Measurements from ENCODE around the gene SYTL2.
"Not testable (repeated sequence)": the region's sequence is repeated elsewhere in the genome, so short reads cannot be mapped to it uniquely, and the experiment has no call there.

SYTL2 gene

GRCh38 chr11:85810871-85811611, at the start of gene SYTL2:
TSS of gene SYTL2 (minus strand) at chr11:85811141. CDS start at chr11:85757725, 53,416 bp downstream.
- peak; percentile 68 for DNase-seq

GRCh38 chr11:85859541-85859940, 48.6 kb upstream of the SYTL2 start:
- not testable (repeated sequence) for DNase-seq

- no peak for DNase-seq
These were observed 46.2 kb upstream of the SYTL2 start for GRCh38 chr11:85857098-85857497.

DNA sequence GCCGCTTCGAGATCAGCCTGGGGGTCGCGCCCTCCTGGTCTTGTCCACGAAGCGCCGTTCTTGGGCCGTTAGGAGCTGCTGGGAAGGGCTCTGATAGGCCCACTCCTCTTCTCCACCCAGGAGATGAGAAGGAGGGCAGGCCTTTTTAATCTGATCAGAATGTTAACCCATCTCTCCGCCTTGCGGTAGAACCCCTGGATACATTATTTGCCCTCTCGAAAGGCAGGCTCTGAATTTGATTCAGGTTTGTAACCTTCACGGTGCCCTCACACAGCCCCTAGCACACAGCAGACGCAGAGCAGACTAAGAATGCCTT, 44.4 kb upstream of the SYTL2 start, which contains the start of gene CCDC83:
Gene CCDC83, plus strand, starts transcription at position 43 of the 316 bp plus-strand sequence. CDS start 9,741 bp downstream, outside the sequence.
- no peak for DNase-seq

DNA sequence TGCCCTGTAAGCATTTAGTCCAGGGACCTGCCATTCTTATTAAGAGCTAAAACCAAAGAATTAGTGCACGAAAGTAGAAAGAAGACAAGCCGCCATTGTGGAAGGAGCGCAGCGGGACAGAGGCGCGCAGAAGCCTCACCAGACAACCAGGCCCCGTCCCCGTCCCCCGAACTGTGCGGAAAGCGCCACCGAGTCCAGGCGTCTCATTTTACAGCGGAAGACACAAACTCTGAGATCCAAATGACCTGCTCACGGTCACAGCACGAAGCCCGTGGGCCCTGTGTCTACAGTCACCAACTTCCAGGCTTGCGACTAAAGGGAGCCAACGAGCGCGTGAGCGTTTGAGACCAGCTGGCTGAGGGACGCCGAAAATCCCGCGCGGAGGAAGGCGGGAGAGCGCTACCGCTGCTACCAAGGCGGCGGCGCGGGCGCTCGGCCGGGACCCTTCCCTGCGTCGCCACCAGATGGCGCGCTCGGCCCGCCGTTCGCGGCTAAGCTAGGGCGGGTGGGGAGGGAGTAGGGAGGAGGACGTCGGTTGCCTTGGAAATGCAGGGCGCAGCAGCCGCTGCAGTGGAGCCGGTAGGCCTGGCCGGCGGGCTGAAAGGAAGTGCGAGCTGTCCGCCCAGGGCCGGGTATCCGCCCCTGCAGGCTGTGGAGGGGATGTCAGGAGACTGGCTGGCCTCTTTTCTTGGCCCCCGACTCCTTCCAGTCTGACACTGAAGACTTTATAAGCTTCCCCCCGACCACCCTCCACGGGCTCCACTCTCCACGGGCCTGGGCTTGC, 43.8 kb upstream of the SYTL2 start:
- peak; percentile 95 for DNase-seq

DNA sequence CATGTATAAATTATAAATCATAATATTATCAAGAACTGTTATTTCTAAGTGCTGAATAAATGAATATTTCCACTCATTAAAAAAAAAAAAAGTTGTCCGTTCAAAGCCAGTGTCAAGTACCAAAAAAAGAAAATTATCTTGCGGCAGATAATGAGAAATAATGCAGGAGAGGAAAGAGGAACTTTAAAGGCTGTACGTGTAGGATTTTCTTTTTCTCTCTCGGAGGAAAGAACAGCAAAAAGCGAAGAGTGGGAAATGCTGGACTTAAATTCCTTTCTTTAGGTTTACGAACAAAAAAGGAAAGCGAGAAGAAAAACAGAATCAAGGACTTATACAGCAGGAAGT, 43.2 kb upstream of the SYTL2 start:
- DNase-seq = peak; percentile 27

- not testable (repeated sequence) for DNase-seq
These were observed 42.6 kb upstream of the SYTL2 start for GRCh38 chr11:85853541-85853940.

DNA sequence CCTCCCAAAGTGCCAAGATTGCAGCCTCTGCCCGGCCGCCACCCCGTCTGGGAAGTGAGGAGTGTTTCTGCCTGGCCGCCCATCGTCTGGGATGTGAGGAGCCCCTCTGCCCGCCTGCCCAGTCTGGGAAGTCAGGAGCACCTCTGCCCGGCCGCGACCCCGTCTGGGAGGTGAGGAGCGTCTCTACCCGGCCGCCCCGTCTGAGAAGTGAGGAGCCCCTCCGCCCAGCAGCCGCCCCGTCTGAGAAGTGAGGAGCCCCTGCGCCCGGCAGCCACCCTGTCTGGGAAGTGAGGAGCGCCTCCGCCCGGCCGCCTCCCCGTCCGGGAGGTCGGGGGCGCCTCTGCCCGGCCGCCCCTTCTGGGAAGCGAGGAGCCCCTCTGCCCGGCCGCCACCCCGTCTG, 41.8 kb upstream of the SYTL2 start:
- DNase-seq = not testable (repeated sequence)

DNA sequence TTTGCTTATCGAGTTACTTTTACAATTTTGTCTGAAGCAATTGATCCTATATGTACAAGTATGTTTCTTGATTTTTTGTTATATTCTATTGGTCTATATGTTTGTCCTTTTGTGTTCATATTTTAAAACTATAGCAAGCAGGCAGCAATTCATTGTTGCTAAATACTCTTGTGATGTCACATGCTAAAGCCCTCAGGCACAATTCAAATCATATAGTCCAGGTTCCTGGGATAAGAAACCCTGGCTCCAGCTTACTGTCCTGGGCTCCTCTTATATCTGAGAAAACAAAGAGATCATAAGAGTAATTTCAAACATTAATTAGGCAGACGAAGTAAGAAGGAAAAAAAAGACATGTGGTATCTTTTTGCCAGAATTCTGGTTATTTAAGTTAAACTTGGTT, 37.6 kb upstream of the SYTL2 start:
- no peak for DNase-seq

DNA sequence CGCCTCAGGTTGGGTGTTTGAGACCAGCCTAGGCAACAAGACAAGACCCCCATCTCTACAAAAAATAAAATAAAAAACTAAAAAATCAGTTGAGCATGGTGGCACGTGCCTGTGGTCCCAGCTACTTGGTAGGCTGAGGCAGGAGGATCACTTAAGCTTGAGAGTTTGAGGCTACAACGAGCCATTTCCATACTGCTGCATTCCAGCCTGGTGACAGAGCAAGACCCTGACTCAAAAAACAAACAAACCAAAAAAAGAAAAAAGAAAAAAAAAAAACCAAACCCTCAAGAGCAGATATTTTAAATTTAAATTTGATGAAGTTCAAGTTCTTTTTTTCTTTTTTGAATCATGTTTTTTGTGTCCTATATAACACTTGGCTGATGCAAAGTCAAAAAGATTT, 37.1 kb upstream of the SYTL2 start:
- DNase-seq = no peak

GRCh38 chr11:85847436-85847835, 36.5 kb upstream of the SYTL2 start:
- DNase-seq = no peak

DNA sequence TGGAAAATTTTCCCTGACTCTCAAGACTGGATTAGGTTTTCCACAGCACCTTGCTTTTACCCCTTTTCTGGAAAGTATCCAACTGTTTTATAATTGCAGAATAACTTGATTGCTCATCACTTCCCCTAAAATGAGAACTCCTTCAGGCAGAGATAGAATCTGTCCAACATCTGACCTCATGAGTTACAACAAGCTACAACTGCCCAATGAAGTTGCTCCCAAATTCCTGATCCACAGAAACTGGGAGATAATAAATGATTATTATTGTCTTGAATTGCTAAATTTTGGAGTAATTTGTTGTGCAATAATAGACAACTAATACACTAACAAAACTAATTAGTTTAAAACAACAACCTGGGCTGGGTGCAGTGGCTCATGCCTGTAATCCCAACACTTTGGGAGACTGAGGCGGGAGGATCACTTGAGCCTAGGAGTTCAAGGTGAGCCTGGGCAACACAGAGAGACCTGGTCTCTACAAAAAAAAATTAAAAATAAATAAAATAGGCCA, 34.2 kb upstream of the SYTL2 start:
- DNase-seq = peak; percentile 33

GRCh38 chr11:85844439-85845123, 33.6 kb upstream of the SYTL2 start:
- DNase-seq = peak; percentile 78

DNA sequence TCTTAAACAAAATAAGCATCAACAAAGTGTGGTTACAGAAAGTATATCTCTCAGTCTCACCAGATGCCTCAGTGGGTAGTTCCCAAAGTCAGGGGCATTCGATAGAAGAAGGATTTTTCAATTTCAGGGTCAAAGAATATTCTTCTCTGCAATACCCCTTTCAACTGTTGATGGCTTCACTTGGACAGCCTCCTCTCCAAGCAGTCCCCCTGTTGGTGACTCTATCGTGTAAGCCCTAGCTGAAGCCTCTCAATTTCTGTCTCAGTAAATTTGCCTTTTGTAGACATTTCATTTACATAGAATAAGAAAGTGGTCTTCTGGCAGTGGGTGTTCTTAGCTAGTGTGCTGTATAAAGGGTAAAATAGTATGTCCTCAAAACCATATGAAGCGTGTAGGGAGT, 33.0 kb upstream of the SYTL2 start:
- no peak for DNase-seq

DNA sequence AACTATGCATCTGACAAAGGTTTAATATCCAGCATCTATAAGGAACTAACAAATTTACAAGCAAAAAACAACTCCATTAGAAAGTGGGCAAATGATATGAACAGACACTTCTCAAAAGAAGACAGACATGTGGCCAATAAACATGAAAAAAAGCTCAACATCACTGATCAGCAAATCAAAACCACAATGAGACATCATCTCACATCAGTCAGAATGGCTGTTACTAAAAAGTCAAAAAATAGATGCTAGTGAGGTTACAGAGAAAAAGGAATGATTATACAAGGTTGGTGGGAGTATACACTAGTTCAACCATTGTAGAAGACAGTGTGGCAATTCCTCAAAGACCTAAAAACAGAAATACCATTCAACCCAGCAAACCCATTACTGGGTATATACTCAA, 30.0 kb upstream of the SYTL2 start:
- DNase-seq = not testable (repeated sequence)

- no peak for DNase-seq
These were observed 24.8 kb upstream of the SYTL2 start for GRCh38 chr11:85835729-85836128.

DNA sequence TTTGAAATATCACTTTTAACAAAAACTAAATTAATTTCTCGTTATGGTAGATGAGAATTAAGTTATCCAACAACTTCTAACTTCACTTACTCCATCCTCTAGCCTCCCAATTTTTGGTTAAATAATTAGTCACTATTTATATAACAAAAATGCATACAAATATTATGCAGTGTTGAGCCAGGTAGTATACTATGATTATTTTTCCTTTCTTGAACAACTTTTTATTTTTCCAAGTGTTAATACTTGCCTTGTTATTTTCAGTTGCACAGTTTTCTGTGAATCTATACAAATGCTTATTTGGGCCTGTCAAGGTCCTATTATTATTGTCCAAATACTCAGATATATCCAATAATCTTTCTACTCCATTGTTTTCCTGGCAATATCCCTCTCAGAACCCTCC, 24.3 kb upstream of the SYTL2 start:
- DNase-seq = no peak

DNA sequence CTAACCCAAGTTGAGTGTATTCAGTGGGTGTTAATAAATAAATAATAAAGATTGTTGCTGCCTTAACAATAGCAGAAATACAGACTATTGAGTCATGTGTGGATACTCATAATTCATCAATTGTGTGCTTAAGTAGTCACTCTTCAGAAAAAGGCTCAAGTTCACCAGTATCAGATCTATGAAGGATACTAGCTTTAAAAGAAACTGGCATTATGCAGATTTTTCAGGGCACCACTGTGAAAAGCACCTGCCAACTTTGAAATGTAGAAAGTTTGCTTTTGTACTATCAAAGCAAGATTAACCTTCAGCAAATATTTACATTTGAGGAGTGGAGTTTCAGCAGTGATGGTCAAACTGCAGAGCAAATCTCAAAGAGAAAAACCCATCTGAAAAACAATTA, 20.1 kb upstream of the SYTL2 start:
- no peak for DNase-seq

DNA sequence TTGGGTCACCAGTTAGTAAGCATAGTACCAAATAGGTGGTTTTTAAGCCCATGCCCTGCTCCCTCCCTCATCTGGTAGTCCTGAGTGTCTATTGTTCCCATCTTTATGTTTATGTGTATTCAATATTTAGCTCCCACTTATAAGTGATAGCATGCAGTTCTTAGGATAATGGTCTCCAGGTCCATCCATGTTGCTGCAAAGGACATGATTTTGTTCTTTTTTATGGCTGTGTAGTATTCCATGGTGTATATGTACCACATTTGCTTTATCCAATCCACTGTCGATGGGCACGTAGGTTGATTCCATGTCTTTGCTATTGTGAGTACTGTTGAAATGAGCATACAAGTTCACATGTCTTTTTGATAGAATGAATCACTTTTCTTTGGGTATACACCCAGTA, 18.2 kb upstream of the SYTL2 start:
- DNase-seq = no peak

GRCh38 chr11:85828640-85828978, 17.7 kb upstream of the SYTL2 start:
- no peak for DNase-seq

GRCh38 chr11:85827748-85828639, 17.1 kb upstream of the SYTL2 start:
- DNase-seq = no peak

- no peak for DNase-seq
These were observed 15.3 kb upstream of the SYTL2 start for GRCh38 chr11:85826116-85826855.
